SW 1271 (cell line): ENCODE results near the gene OCEL1.
"Not testable (repeated sequence)": the region's sequence is repeated elsewhere in the genome, so short reads cannot be mapped to it uniquely, and the experiment has no call there.

Experiments
- DNase-seq, 2 experiments: peaks; one replicate each; lab custom pipeline; 2025; lab: John Stamatoyannopoulos, UW

The OCEL1 gene

GRCh38 chr19:17263712-17264640, 38.0 kb downstream of the OCEL1 start:
- no peak for DNase-seq

- DNase-seq: no peak
These were observed 38.6 kb downstream of the OCEL1 start, which contains the start of gene USHBP1 for GRCh38 chr19:17264641-17264979. TSS of gene USHBP1 (minus strand) at chr19:17264745. CDS start at chr19:17264299, 446 bp downstream.

GRCh38 chr19:17266026-17266425, 40.0 kb downstream of the OCEL1 start:
- no peak for DNase-seq

- no peak for DNase-seq
These were observed 40.6 kb downstream of the OCEL1 start for GRCh38 chr19:17266589-17266974.

GRCh38 chr19:17266975-17267788, 41.2 kb downstream of the OCEL1 start, which contains the start of gene BABAM1:
TSS of gene BABAM1 (plus strand) at chr19:17267443. CDS start at chr19:17268807, 1,364 bp downstream.
- DNase-seq: peak; percentile 95 to 99

GRCh38 chr19:17268754-17269153, 42.7 kb downstream of the OCEL1 start:
- DNase-seq: no peak

- not testable (repeated sequence) for DNase-seq
These were observed 48.9 kb downstream of the OCEL1 start for GRCh38 chr19:17274892-17275291.

GRCh38 chr19:17275441-17276175, 49.6 kb downstream of the OCEL1 start:
- DNase-seq: no peak
